Activated CD4-positive, alpha-beta T cell treated with anti-CD3 and anti-CD28 coated beads, Interleukin-2, Interleukin-4, amounts not matched to agents 100 ng/mL and 50 ng/mL, durations not matched to agents 16 hours and 8 hours (primary cell): Measurements from ENCODE around the gene IGSF22.

Experiments
- DNase-seq: peaks from one replicate; pipeline ENCODE4 v3.0.0-alpha.2; 2020; ENCODE audit warnings: low spot score

IGSF22 gene

GRCh38 chr11:18713646-18714442 lies 12.1 kb downstream of the IGSF22 start:
- no peak for DNase-seq

DNA sequence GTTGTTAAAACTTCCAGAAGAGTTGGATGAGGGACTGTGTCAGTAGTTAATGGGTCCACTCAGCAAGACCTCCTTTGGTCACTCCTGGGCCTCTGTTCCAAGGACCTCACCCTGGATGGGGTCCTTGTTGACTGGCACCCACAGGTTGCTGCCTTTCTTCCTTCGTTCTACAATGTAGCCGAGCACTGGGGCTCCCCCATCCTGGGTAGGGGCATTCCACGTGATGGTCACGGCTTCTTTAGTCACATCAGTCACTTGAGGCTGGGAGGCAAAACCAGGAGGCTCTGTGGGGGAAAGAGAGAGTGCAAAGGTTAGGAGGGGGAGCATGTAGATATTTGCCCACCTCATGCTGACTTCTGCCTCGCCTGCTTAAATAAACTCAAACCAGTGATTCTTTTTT lies 15.4 kb downstream of the IGSF22 start:
- no peak for DNase-seq

GRCh38 chr11:18709414-18709813 lies 16.6 kb downstream of the IGSF22 start:
- DNase-seq = no peak

- DNase-seq = no peak
These were observed 18.1 kb downstream of the IGSF22 start for GRCh38 chr11:18707811-18708340.

DNA sequence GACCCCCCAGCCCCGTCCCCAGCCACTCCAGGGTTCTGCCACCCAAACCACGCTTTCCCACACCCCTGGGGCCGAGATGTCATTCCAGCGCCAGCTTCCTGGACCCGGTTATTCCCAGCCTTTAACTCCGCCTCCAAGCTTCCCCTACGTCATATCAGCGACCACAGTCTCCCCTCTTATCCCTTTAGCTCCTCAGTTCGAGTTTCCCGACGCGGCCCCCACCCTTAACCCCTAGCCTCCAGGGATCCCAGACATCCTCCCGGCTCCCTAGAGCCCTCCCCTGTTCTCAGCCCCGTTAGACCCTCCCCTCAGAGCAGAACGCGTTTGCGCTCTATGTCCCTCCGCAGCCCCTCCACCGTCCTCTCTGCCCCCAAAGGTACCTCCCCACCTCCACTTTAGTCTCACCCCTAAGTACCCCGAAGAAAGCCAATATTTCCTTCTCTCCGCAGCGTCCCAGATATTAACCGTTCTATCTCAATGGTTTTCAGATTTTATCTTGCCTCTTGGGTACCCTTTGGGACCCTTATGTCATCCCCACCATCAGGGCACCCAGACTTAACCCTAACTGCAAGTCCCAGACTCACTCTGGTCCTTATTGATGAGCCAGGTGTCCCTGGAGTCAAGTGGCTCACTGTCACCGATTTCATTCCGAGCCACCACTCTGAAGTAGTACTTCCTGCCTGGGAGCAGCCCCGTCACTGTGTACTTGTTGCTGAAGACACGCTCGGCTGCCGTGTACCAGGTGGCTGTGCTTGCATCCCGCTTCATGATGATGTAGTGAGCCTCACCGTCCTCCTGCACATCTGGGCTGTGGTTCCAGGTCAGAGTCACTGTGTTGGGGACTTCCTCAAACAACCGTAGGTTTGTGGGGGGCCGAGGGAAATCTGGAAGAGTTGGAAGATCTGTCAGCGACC lies 19.4 kb downstream of the IGSF22 start:
- no peak for DNase-seq

- DNase-seq = no peak
These were observed 20.2 kb downstream of the IGSF22 start for GRCh38 chr11:18705651-18706281.

DNA sequence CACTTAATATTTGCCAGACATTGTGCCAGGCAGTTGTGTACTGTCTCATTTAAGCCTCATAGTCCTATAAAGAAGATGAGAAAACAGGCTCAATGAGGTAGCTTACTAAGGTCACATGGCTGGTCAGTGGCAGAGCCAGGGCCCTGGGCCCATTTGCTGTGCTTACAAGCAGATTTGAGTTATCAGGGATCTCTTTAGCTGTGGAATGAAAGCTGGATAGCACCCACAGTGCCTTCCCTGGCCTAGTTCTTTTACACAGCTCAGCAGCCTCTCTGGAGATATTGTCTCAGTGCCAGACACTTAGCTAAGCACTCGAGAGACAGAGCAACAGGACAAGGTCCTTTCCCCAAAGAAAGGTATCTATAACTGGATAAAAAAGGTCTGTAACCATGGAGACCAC lies 21.3 kb downstream of the IGSF22 start:
- no peak for DNase-seq

DNA sequence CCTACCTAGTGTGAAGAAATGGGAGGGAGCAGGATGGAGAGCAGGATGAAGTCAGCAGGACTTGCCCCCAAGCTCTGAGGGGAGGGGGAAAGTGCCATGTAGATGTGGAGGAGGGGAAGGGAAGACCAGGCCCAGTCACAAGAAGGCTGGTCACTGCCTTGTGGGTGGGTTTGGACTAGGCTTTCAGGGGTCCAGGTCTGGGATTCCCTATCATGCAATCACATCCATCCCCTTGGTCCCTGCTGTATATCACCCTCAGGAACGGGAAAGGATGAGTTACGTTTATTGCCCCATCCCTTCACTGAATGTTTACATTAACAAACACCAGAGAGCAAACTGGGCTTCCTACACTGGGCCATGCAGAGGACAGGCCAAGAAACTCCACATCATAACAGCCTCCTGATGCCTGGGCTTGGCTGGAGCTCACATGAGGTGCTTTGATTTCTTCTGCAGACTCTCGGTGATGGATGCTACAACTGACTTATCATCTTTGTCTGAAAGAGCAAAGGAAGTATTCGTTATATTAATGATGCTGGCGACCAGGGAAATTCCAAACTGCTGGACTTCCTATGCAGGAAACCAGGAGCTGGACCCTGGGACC lies 21.8 kb downstream of the IGSF22 start:
- no peak for DNase-seq

GRCh38 chr11:18703001-18703763 lies 22.8 kb downstream of the IGSF22 start:
- DNase-seq = no peak

DNA sequence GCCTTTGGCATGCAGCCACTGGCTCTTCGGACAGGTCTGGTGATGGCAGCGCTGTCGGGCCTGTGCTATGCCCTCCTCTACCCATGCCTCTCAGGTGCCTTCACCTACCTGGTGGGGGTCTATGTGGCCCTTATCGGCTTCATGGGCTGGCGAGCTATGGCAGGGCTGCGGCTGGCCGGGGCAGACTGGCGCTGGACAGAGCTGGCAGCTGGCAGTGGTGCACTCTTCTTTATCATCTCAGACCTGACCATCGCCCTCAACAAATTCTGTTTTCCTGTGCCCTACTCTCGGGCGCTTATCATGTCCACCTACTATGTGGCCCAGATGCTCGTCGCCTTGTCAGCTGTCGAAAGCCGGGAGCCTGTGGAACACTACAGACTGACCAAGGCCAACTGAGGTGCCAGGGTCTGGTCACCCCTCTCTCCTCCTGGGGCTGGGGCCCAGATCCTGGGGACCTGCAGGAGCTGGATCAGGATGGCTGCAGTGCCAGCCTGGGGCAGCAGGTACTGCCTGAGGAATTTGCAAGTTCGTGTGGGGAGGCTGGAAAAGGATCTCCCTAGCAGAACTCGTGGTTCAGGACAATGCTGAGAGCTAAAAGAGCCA lies 24.3 kb downstream of the IGSF22 start:
- no peak for DNase-seq

GRCh38 chr11:18700872-18701271 lies 25.1 kb downstream of the IGSF22 start:
- DNase-seq = no peak

DNA sequence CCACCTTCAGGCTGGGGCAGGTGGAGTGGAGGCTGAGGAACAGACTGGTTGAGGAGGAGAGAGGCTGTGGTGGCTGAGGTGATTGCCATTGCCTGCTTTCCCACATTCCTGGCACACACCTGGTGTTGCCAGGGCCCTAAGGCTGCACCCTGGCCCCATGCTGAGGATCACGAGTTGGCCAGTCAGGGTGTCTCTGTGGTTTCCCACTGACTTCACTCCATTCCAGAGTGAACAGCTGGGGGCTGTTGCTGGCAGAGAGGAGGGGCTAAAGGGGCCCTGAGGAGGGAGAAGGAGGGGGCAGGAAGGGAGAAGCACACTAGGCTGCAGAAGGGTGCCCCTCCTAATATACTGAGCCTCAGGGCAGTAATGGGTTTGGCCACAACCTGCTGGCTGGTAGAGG lies 25.6 kb downstream of the IGSF22 start:
- DNase-seq = no peak

GRCh38 chr11:18699848-18700261 lies 26.1 kb downstream of the IGSF22 start:
- DNase-seq = no peak

GRCh38 chr11:18699269-18699596 lies 26.8 kb downstream of the IGSF22 start:
- DNase-seq = no peak

GRCh38 chr11:18698341-18699268 lies 27.4 kb downstream of the IGSF22 start, which contains the start of gene TMEM86A:
Gene TMEM86A, plus strand, starts transcription at chr11:18698779. Its CDS starts 108 bp downstream, at chr11:18698887.
- peak; percentile 81 for DNase-seq

DNA sequence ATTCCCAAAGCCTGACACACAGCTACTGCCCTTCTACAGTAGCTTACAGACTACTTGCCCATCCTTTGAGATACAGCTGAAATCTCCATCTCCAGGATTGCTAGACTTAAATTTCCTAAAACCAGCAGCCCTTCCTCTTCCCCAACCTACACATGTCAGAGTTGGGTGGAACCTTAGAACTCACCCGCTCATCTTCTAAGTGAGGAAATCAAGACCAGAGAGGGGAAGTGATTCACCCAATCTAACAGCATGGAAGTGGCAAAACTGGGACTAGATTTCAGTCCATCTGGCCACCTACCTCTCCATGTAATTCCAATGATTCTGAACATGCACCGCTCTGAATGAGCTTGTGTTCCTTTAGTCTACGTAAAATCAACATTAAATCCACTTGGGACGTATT lies 28.4 kb downstream of the IGSF22 start:
- no peak for DNase-seq

DNA sequence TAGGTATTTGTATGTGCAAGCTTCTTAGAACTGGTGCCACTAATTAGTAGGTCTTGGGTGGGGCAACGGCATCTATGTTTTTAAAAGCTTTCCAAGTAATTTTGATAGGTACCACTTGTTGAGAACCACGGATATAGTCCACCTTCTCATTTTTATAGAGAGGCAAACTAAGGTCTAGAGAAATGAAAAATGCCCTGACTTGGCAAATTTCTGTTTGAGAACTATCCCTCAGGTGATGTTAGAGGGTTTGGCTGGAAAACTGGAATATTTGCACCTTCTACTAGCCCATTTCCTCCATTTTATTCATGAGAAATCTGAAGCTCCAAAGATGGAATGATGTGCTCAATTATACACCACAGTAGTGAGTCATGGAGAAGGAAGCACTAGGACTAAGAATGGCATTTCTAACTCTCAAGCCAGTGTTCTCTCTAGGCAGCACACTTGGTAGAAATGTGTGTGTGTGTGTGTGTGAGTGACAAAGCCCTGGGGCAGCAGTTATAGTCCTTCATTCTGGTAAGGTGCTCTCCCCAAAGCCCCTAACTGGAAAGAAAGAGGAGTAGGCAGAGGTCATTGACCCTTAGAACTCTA lies 29.3 kb downstream of the IGSF22 start:
- DNase-seq = no peak

- DNase-seq = no peak
These were observed 32.8 kb downstream of the IGSF22 start for GRCh38 chr11:18692941-18693760.
